Urinary bladder (tissue), 4 donors: ENCODE data around the gene INHBA. TPM values are rescaled to one million over a fixed set of nuclear protein-coding genes. Genes with fewer than 3 reads are reported as not detected.

Experiments
- DNase-seq: peaks from one replicate; pipeline ENCODE4 v3.0.0-alpha.2; 2015; ENCODE audit errors: extremely low spot score
- H3K27ac ChIP-seq: one replicate; pipeline ENCODE4 v1.5.1; 2013; ENCODE audit warnings: low read depth, mild to moderate bottlenecking, moderate library complexity
- H3K36me3 ChIP-seq: one replicate; pipeline ENCODE4 v1.6.1; 2013; ENCODE audit warnings: mild to moderate bottlenecking, moderate library complexity; ENCODE audit not compliant: insufficient read depth
- H3K4me1 ChIP-seq: one replicate; pipeline ENCODE4 v1.6.1; 2013; ENCODE audit warnings: mild to moderate bottlenecking, moderate library complexity; ENCODE audit not compliant: insufficient read depth
- H3K4me3 ChIP-seq: one replicate; pipeline ENCODE4 v1.5.1; 2013; ENCODE audit warnings: low read depth, low read length
- WGBS: extraction: QIAGEN DNeasy Blood & Tissue Kit; methylation state at CpG from one replicate; pipeline ENCODE4 v1.1.7; 2013; 5-methylcytosine and 5-hydroxymethylcytosine counted together
- polyA plus RNA-seq: library from polyadenylated mRNA; stranded (reverse); fragments of 200-250 nt; gene quantifications from one replicate; pipeline ENCODE4 v1.2.3, GENCODE V29; 2013
- total RNA-seq: library from RNA; depleted of rRNA; stranded (reverse); fragments of >200 nt; gene quantifications from one replicate; pipeline ENCODE4 v1.2.3, GENCODE V29; 2014
- donor health status: healthy with polysubstance abuse.
- donor health status: healthy.

INHBA gene
- total and polyA plus RNA-seq, 2 donors, result 1.0 to 12.4 TPM

- no peak for DNase-seq
- 73% methylated on average over 6 of the region's 6 CpGs for WGBS
- Histone ChIP-seq H3K36me3 (no peaks in the 10 kb centered on the region), H3K4me1 (no peaks in the 10 kb centered on the region), H3K27ac (no peak overlapping the region), H3K4me3 (no peak overlapping the region)
These were observed 61.8 kb downstream of the INHBA start for GRCh38 chr7:41641011-41641664.

- no peak overlapping the region for H3K27ac ChIP-seq
- H3K4me3 ChIP-seq, result no peak overlapping the region
- no peaks in the 10 kb centered on the region for H3K4me1 ChIP-seq
- no peaks in the 10 kb centered on the region for H3K36me3 ChIP-seq
- whole genome bisulfite sequencing, result 78% methylated on average over 8 of the region's 8 CpGs
- DNase-seq, result no peak
These were observed 62.4 kb downstream of the INHBA start for GRCh38 chr7:41640487-41640886.

GRCh38 chr7:41637049-41637448 is 65.8 kb downstream of the INHBA start:
- Histone ChIP-seq H3K4me3 (no peak overlapping the region), H3K4me1 (no peaks in the 10 kb centered on the region), H3K36me3 (no peaks in the 10 kb centered on the region), H3K27ac (no peak overlapping the region)
- DNase-seq, result no peak
